Mucosa of gallbladder (tissue), 1 donor: ENCODE data around the gene CFAP91. TPM values are rescaled to one million over a fixed set of nuclear protein-coding genes. Genes with fewer than 3 reads are reported as not detected.

Source experiments
- DNase-seq: peaks from one replicate; pipeline ENCODE4 v3.0.0-alpha.2; 2020; ENCODE audit warnings: low spot score
- total RNA-seq: library from RNA; stranded (reverse); gene quantifications from one replicate; pipeline ENCODE4 v1.2.1, GENCODE V29; 2021
- donor health status: DM: no; HTN: no; CAD: no.

CFAP91 gene
- total RNA-seq, 1 donor from 2014 or later = 6.7 TPM

DNA sequence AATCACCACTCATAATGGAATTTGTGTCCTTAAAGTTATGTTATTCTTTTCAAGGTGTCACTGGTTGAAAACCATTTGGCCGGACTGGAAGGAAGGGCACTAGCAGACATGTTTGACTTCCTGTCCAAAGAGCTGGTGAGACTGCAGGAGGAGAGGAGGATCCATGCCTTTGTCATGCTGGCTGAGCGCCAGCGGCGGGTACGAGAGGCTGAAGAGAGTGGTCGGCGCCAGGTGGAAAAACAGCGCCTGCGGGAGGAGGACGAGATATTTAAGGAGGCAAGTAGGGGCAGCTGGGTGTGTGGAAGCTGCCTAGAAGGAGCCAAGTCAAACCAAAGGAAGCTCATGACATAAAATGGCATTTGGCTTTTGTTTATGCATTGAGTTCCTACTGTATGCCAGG, 41.1 kb downstream of the CFAP91 start:
- no peak for DNase-seq

- DNase-seq = no peak
Observed at GRCh38 chr3:119745942-119746341, 43.1 kb downstream of the CFAP91 start.

DNA sequence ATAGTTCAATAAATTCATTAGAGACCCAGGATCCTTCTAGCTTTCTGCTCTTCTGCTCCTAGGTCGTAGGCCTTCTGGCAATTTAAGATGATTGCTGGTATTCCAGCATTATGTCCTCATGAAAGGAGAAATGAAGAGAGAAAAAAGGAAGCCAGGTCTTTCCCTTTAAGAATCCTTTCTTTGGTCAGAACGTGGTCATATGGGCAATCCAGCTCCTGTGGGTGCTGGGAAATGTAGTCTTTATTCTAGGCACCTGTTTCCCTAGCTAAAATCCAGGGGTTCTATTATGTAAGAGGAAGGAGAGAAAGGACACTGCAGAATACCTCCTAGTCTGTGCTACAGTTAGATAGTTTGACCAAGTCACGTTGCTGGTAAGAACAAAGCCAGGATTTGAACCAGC, 43.6 kb downstream of the CFAP91 start:
- DNase-seq = no peak

DNA sequence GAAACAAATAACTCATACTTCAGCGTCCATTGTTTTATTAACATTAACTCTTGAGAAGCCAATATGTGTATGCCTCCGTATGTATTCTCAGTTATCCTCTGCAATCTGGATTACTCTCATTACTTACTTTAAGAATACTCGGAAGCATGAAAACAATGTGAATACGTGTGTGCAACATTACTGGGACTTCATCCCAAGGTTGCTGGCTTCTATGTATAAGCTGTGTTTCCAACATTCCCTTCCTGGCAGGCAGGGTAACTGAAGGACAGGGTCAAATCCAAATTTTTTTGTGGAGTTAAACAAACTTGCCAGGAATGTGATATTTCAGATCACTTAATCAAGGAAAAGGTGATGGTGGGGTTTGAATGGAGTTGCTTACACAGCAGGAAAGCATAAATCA, 44.5 kb downstream of the CFAP91 start:
- DNase-seq = no peak

DNA sequence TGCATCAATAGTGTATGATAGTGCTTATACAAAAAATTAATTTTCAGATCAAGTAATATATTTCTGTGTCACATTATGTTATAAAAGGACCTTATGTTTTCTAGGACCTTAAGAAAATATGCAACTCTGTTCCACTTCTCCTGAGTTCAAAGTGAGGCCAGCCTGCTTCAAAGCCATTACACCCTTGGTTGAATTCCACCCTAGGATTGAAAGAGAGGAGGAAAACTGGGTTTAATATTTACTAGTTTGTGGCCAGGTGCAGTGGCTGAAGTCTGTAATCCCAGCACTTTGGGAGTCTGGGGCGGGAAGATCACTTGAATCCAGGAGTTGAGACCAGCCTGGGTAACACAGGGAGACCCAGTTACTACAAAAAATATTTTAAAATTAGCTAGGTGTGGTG, 46.2 kb downstream of the CFAP91 start:
- no peak for DNase-seq

- DNase-seq = no peak
Observed at GRCh38 chr3:119751423-119751822, 48.6 kb downstream of the CFAP91 start.

Other genes with a start within 250 kb of the CFAP91 start
- 35.3 TPM for gene TMEM39A, start 239.4 kb upstream of the CFAP91 start, total RNA-seq
- 17.9 TPM for gene POGLUT1, start 234.1 kb upstream of the CFAP91 start, total RNA-seq
- 114 TPM for gene TIMMDC1, start 204.5 kb upstream of the CFAP91 start, total RNA-seq
- 0.46 TPM for gene CD80, start 143.4 kb upstream of the CFAP91 start, total RNA-seq
- 9.5 TPM for gene ADPRH, start 123.5 kb upstream of the CFAP91 start, total RNA-seq
- 1.6 TPM for gene PLA1A, start 105.1 kb upstream of the CFAP91 start, total RNA-seq
- 53.2 TPM for gene POPDC2, start 42.4 kb upstream of the CFAP91 start, total RNA-seq
- gene COX17, start 25.6 kb upstream of the CFAP91 start, total RNA-seq = 45.1 TPM
- gene NR1I2, start 79.1 kb downstream of the CFAP91 start, total RNA-seq = 106 TPM